ENCODE measurements around the gene FAM124B. TPM values are rescaled to one million over a fixed set of nuclear protein-coding genes. Genes with fewer than 3 reads are reported as not detected.

Gene FAM124B
- total RNA-seq, 1 donor from 2014 or later = not detected

- Mint-ChIP-seq H3K4me1 (ENCODE audit: unreplicated experiment) (no peaks in the 10 kb centered on the region), H3K27ac (no peak overlapping the region), H3K4me3 (no peak overlapping the region), H3K36me3 (no peaks in the 10 kb centered on the region), H3K9me3 (peaks cover 12% of the 10 kb centered on the region), H3K27me3 (no peaks in the 10 kb centered on the region)
- TF ChIP-seq, protein P1, sequence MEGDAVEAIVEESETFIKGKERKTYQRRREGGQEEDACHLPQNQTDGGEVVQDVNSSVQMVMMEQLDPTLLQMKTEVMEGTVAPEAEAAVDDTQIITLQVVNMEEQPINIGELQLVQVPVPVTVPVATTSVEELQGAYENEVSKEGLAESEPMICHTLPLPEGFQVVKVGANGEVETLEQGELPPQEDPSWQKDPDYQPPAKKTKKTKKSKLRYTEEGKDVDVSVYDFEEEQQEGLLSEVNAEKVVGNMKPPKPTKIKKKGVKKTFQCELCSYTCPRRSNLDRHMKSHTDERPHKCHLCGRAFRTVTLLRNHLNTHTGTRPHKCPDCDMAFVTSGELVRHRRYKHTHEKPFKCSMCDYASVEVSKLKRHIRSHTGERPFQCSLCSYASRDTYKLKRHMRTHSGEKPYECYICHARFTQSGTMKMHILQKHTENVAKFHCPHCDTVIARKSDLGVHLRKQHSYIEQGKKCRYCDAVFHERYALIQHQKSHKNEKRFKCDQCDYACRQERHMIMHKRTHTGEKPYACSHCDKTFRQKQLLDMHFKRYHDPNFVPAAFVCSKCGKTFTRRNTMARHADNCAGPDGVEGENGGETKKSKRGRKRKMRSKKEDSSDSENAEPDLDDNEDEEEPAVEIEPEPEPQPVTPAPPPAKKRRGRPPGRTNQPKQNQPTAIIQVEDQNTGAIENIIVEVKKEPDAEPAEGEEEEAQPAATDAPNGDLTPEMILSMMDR (conservative IDR thresholded peaks at IDR 0.05) = no peak
- no peak for DNase-seq (ENCODE audit: extremely low spot score, unreplicated experiment)
Observed at GRCh38 chr2:224426656-224427055, 24.7 kb upstream of the FAM124B start.

DNA sequence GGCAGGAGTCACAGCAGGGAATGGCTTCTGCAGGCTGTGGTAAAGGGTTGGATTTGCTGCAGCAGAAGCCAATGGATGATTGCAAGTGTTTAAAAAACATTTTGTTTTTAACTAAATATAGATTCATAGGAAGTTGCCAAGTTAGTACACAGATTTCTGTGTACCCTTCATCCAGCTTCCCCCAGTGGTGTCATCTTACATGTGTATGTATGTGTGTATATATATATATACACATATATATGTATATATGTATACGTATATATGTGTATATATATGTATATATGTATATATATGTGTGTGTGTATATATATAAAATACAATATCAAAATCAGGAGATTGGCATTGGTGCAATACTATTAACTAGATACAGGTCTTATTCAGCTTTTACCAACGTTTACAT, 19.2 kb upstream of the FAM124B start:
- no peak for DNase-seq (ENCODE audit: extremely low spot score, unreplicated experiment)
- TF ChIP-seq, protein P1 (conservative IDR thresholded peaks at IDR 0.05) = no peak
- Mint-ChIP-seq H3K27ac (no peak overlapping the region), H3K9me3 (peaks cover 12% of the 10 kb centered on the region), H3K4me3 (no peak overlapping the region), H3K4me1 (ENCODE audit: unreplicated experiment) (no peaks in the 10 kb centered on the region), H3K36me3 (no peaks in the 10 kb centered on the region), H3K27me3 (no peaks in the 10 kb centered on the region)

- no peak for DNase-seq (ENCODE audit: extremely low spot score, unreplicated experiment)
- Mint-ChIP-seq H3K9me3 (peaks cover 7% of the 10 kb centered on the region), H3K4me1 (ENCODE audit: unreplicated experiment) (no peaks in the 10 kb centered on the region), H3K36me3 (no peaks in the 10 kb centered on the region), H3K27me3 (no peaks in the 10 kb centered on the region), H3K4me3 (no peak overlapping the region), H3K27ac (no peak overlapping the region)
- TF ChIP-seq, protein P1 (conservative IDR thresholded peaks at IDR 0.05) = no peak
Observed at GRCh38 chr2:224417947-224418346, 16.0 kb upstream of the FAM124B start.

GRCh38 chr2:224417361-224417729, 15.4 kb upstream of the FAM124B start:
- peaks cover 7% of the 10 kb centered on the region for H3K9me3 Mint-ChIP-seq
- peaks cover 4% of the 10 kb centered on the region for H3K4me1 Mint-ChIP-seq (ENCODE audit: unreplicated experiment)
- DNase-seq (ENCODE audit: extremely low spot score, unreplicated experiment) = no peak
- TF ChIP-seq, protein P1 (conservative IDR thresholded peaks at IDR 0.05) = no peak
- no peaks in the 10 kb centered on the region for H3K36me3 Mint-ChIP-seq
- no peak overlapping the region for H3K4me3 Mint-ChIP-seq
- no peak overlapping the region for H3K27ac Mint-ChIP-seq
- H3K27me3 Mint-ChIP-seq = no peaks in the 10 kb centered on the region

GRCh38 chr2:224416656-224417360, 14.9 kb upstream of the FAM124B start:
- H3K36me3 Mint-ChIP-seq = no peaks in the 10 kb centered on the region
- DNase-seq (ENCODE audit: extremely low spot score, unreplicated experiment) = no peak
- TF ChIP-seq, protein P1 (conservative IDR thresholded peaks at IDR 0.05) = no peak
- H3K4me3 Mint-ChIP-seq = no peak overlapping the region
- H3K9me3 Mint-ChIP-seq = peaks cover 5% of the 10 kb centered on the region
- no peaks in the 10 kb centered on the region for H3K27me3 Mint-ChIP-seq
- peaks cover 7% of the 10 kb centered on the region for H3K4me1 Mint-ChIP-seq (ENCODE audit: unreplicated experiment)
- H3K27ac Mint-ChIP-seq = no peak overlapping the region
